ENCODE measurements around the gene SH2D3A. TPM values are rescaled to one million over a fixed set of nuclear protein-coding genes. Genes with fewer than 3 reads are reported as not detected.

The SH2D3A gene
- total RNA-seq, 1 experiment from 2014 or later: 0.95 TPM

DNA sequence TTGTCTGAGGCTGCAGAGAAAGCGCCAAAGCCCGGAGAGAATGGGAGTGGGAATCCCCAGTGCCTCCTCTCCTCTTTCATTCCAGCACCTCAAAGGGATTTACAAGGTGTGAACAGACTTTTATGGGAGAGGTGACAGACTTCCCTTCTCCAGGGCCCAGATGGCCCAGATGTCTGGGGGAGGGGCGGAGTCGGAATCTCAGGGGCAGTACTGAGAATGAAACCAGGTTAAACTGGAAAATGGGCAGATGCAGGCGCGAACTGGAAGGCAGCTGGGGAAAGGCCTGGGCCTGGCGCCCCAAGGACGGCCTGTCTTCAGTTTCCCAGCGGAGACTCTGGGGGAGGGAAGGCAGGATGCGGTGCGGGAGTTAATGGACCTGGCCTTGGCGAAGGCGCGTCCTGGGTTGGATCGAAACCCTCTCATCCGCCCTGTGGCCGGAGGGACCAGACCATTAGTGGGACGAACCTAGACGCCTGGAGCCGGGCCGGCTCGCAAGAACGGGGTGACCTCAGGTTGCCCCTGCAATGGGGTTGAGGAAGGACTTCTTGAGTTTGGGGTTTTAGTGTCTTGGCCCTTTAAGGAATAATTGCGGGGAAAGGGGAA, 28.3 kb downstream of the SH2D3A start:
- CTCF ChIA-PET: interaction anchor here (1.0 to 2.0 kb wide), 5 partner anchors 101 to 125 kb away, joined by 3 to 44 read pairs (median 7); no protein-coding TSS in a partner anchor
- peak; percentile 53 for DNase-seq (ENCODE audit: low spot score)
- H3K9me3 ChIP-seq (ENCODE audit: low read depth, low read length, poor library complexity, severe bottlenecking): no peaks in the 10 kb centered on the region
- H3K27me3 ChIP-seq (replicated peaks; ENCODE audit: insufficient read depth, low read depth, low read length, poor library complexity): no peaks in the 10 kb centered on the region
- peaks cover 16% of the 10 kb centered on the region for H3K36me3 ChIP-seq (ENCODE audit: insufficient read depth, low read length, poor library complexity, severe bottlenecking)
- no TSS peak for BruUV-seq (replicated peaks)
- H3K4me3 ChIP-seq (ENCODE audit: low read depth, low read length, poor library complexity, severe bottlenecking): peak overlapping the region; percentile 41
- peaks cover 38% of the 10 kb centered on the region for H3K4me1 ChIP-seq (ENCODE audit: insufficient read depth, low read length, poor library complexity, severe bottlenecking)
- H3K27ac ChIP-seq (ENCODE audit: low read depth, low read length, poor library complexity, severe bottlenecking): peak overlapping the region; percentile 84
- TF ChIP-seq EZH2 (IDR thresholded peaks at IDR 0.05; ENCODE audit: borderline replicate concordance, low read depth, low read length, poor library complexity, severe bottlenecking): no peak
- TF ChIP-seq, protein P1, sequence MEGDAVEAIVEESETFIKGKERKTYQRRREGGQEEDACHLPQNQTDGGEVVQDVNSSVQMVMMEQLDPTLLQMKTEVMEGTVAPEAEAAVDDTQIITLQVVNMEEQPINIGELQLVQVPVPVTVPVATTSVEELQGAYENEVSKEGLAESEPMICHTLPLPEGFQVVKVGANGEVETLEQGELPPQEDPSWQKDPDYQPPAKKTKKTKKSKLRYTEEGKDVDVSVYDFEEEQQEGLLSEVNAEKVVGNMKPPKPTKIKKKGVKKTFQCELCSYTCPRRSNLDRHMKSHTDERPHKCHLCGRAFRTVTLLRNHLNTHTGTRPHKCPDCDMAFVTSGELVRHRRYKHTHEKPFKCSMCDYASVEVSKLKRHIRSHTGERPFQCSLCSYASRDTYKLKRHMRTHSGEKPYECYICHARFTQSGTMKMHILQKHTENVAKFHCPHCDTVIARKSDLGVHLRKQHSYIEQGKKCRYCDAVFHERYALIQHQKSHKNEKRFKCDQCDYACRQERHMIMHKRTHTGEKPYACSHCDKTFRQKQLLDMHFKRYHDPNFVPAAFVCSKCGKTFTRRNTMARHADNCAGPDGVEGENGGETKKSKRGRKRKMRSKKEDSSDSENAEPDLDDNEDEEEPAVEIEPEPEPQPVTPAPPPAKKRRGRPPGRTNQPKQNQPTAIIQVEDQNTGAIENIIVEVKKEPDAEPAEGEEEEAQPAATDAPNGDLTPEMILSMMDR (conservative IDR thresholded peaks at IDR 0.05; ENCODE audit: low read depth, low read length): no peak
- POLR2A ChIA-PET (ENCODE audit: low non-redundant PET): no interaction called here
- intact Hi-C loops (cut with micrococcal nuclease; ENCODE audit: unreplicated experiment): loop anchor here (1.0 to 5.0 kb wide), 4 partner anchors 63 to 222 kb away; no protein-coding TSS in a partner anchor

DNA sequence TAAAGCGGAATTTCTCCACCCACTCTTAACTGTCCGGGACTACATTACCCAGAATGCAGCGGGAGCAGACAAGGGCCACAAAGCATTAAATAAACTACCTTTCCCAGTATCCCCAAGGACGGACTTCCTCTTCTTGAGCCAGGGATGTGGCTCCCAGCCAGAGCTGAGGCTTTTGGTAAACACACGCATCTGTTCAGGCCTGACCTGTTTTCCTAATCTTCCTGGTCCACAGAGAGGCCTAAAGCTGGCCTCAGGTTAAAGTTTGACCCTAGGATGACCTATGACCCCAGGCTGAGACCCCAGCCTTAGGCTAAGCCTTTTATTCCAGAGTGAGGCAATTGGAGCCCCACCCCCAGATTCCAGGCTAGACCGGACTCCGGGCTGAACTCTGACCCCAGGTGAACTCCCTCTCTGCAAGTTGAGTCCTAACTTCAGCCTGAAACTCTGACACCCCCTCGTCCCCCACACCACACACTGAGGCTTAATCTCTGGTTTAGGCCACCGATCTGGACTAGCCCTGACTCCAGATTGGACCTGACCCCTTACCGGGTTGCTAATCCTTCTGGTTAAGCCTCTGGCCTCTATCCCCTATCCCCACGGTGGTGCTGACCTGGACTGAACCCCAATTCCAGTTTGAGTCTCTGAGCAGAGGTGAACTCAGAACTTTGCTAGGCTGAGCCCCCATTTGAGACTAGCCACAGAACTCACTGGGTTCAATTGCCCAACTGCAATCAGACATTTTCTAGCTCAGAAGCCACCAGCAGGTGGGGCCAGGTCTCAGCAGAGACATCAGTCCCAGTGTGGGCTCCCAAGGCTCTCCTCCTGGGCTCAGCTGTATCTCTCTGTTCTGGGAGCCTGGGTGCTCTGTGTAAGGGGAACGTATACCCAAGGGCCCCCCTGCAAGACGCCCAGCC, 29.1 kb downstream of the SH2D3A start:
- intact Hi-C loops (cut with micrococcal nuclease; ENCODE audit: unreplicated experiment): loop anchor here (1.0 to 5.0 kb wide), 4 partner anchors 64 to 221 kb away; no protein-coding TSS in a partner anchor
- Histone ChIP-seq H3K4me3 (ENCODE audit: low read depth, low read length, poor library complexity, severe bottlenecking) (no peak overlapping the region), H3K27ac (ENCODE audit: low read depth, low read length, poor library complexity, severe bottlenecking) (peak overlapping the region; percentile 84), H3K36me3 (ENCODE audit: insufficient read depth, low read length, poor library complexity, severe bottlenecking) (peaks cover 9% of the 10 kb centered on the region), H3K4me1 (ENCODE audit: insufficient read depth, low read length, poor library complexity, severe bottlenecking) (peaks cover 35% of the 10 kb centered on the region), H3K27me3 (replicated peaks; ENCODE audit: insufficient read depth, low read depth, low read length, poor library complexity) (no peaks in the 10 kb centered on the region), H3K9me3 (ENCODE audit: low read depth, low read length, poor library complexity, severe bottlenecking) (no peaks in the 10 kb centered on the region)
- ChIA-PET CTCF (interaction anchor here (0.5 to 2.0 kb wide), 6 partner anchors 102 to 651 kb away, joined by 3 to 44 read pairs (median 6); no protein-coding TSS in a partner anchor), POLR2A (ENCODE audit: low non-redundant PET) (no interaction called here)
- TF ChIP-seq, protein P1 (conservative IDR thresholded peaks at IDR 0.05; ENCODE audit: low read depth, low read length): peak; percentile 86
- TF ChIP-seq EZH2 (IDR thresholded peaks at IDR 0.05; ENCODE audit: borderline replicate concordance, low read depth, low read length, poor library complexity, severe bottlenecking): no peak
- peak; percentile 97 for DNase-seq (ENCODE audit: low spot score)
- no TSS peak for BruUV-seq (replicated peaks)

DNA sequence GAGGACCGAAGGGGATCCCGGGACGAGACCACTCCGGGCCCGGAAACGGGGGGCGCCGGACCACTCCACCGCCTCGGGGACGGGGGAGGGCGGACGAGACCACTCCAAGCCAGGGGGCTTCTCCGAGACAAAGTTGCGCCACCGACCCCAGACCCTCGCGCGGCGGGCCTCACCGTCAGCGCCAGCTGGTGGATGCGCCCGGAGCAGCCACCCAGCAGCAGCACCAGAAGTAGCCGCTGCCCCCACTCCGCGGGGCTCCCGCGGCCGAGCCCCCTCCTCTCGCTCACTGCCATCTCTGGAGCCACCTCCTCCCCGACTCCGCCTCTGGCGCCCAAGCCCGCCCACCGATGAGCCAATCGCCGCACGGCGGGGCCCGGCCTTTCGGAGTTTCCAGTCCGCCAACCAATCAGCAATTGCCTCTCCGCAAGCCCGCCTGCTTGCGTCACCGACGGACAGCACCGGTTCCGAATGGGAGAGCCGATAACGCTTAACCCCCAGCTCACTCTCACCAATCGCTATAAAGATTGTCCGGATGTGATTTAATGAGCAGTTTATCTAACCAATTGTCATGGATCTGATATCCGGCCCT, 29.9 kb downstream of the SH2D3A start, which contains the start of gene GPR108:
Gene GPR108 (minus strand): TSS at position 297 of the 589 bp plus-strand sequence. CDS start 4 bp downstream, at position 293.
- CTCF ChIA-PET: interaction anchor here (2.0 kb wide), 1 partner anchor 127 kb away, joined by 44 read pairs; no protein-coding TSS in a partner anchor
- no TSS peak for BruUV-seq (replicated peaks)

More for the DNA sequence above, 29.9 kb downstream of the SH2D3A start, which contains the start of gene GPR108:
- no peaks in the 10 kb centered on the region for H3K9me3 ChIP-seq (ENCODE audit: low read depth, low read length, poor library complexity, severe bottlenecking)
- POLR2A ChIA-PET (ENCODE audit: low non-redundant PET): no interaction called here
- TF ChIP-seq EZH2 (IDR thresholded peaks at IDR 0.05; ENCODE audit: borderline replicate concordance, low read depth, low read length, poor library complexity, severe bottlenecking): no peak
- TF ChIP-seq, protein P1 (conservative IDR thresholded peaks at IDR 0.05; ENCODE audit: low read depth, low read length): no peak
- no peaks in the 10 kb centered on the region for H3K27me3 ChIP-seq (replicated peaks; ENCODE audit: insufficient read depth, low read depth, low read length, poor library complexity)
- peak; percentile 100 for DNase-seq (ENCODE audit: low spot score)
- H3K4me3 ChIP-seq (ENCODE audit: low read depth, low read length, poor library complexity, severe bottlenecking): peak within 1 kb of the TSS; percentile 63
- H3K4me1 ChIP-seq (ENCODE audit: insufficient read depth, low read length, poor library complexity, severe bottlenecking): peaks cover 35% of the 10 kb centered on the region
- H3K36me3 ChIP-seq (ENCODE audit: insufficient read depth, low read length, poor library complexity, severe bottlenecking): peaks cover 2% of the 10 kb centered on the region
- intact Hi-C loops (cut with micrococcal nuclease; ENCODE audit: unreplicated experiment): loop anchor here (5.0 kb wide), 3 partner anchors 65 to 220 kb away; no protein-coding TSS in a partner anchor
- peak within 1 kb of the TSS; percentile 98 for H3K27ac ChIP-seq (ENCODE audit: low read depth, low read length, poor library complexity, severe bottlenecking)

Measured in A673 (cell line).